Measurements from ENCODE around the gene SRGAP1. TPM values are rescaled to one million over a fixed set of nuclear protein-coding genes. Genes with fewer than 3 reads are reported as not detected.
"Not testable (repeated sequence)": the region's sequence is repeated elsewhere in the genome, so short reads cannot be mapped to it uniquely, and the experiment has no call there.

SRGAP1 gene
- total and polyA plus RNA-seq, 4 donors, result 13.9 to 17.3 (median 15.2) TPM

DNA sequence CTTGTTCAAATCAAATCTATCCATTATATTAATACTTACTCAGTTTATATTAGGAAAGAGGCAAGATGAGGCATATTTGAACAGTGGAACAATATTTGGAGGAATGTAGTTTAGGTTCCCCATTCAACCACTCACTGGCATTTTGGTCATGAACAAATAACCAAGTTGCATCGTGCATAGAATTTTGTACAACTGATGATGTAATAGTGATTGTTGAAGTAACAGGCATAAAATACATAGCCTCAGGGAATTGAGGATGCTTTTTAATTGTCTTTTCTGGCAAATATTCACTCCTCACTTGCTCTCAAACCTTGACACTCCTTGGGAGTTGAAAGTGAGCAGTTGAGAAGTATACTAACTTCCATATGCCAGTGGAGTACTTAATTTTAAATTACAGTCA, 175.2 kb downstream of the SRGAP1 start:
- H3K27me3 ChIP-seq (ENCODE audit: control insufficient read depth, insufficient read depth, low read length), result no peaks in the 10 kb centered on the region
- WGBS (ENCODE audit: insufficient coverage), result no CpG with 5 or more reads among the region's 1 CpG
- no peaks in the 10 kb centered on the region for H3K4me1 ChIP-seq (ENCODE audit: control insufficient read depth, insufficient read depth, low read length)
- no peak overlapping the region for H3K4me3 ChIP-seq (ENCODE audit: low read depth, low read length)
- H3K9me3 ChIP-seq (ENCODE audit: control insufficient read depth, insufficient read depth, low read length), result no peaks in the 10 kb centered on the region
- H3K27ac ChIP-seq (ENCODE audit: low read depth, low read length), result no peak overlapping the region
- DNase-seq (ENCODE audit: low read depth in 4 of 6, low spot score in 6 of 6), result no peak
- H3K36me3 ChIP-seq (ENCODE audit: control insufficient read depth, insufficient read depth, low read length), result no peaks in the 10 kb centered on the region

DNA sequence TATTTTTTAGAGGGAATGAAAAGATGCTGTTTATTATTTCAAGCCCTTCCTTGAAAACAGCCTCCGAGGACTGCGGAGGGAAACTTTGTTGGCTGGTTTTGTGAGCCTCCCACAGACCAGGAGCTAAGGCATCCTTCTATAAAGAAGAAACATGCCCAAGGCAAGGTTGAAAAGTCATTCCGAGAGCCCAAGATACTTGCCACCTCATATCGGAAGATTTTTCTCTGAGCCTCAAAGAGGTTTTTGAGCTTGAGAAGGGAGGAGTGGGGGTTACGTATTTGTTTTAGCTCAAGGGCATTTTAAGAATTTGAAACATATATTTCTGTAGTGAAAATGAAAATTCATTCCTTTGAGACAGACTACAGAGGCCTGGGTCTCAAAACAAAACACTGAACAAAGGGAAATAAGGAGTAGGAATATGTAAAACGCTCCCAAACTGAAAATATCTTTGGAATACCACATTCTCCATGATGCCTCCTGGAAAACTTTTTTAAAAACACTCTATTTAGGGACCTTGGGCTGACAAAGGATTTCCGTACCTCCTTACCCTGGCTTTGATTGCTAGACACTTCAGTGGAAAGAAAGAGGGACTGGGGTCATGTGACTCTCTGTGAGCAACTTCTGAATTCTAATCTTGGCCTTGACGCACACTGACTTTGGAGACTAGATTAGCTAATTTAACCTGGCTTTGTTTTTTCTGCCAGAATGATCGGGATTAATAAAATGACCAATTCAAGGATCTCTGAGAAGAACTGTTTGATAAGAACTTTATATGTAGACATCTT, 180.9 kb downstream of the SRGAP1 start:
- no peaks in the 10 kb centered on the region for H3K9me3 ChIP-seq (ENCODE audit: control insufficient read depth, insufficient read depth, low read length)
- 100% methylated on average over 3 of the region's 9 CpGs for WGBS (ENCODE audit: insufficient coverage)
- no peak overlapping the region for H3K27ac ChIP-seq (ENCODE audit: low read depth, low read length)
- no peak overlapping the region for H3K4me3 ChIP-seq (ENCODE audit: low read depth, low read length)
- H3K27me3 ChIP-seq (ENCODE audit: control insufficient read depth, insufficient read depth, low read length), result no peaks in the 10 kb centered on the region
- H3K4me1 ChIP-seq (ENCODE audit: control insufficient read depth, insufficient read depth, low read length), result no peaks in the 10 kb centered on the region
- DNase-seq (ENCODE audit: low read depth in 4 of 6, low spot score in 6 of 6), result no peak
- H3K36me3 ChIP-seq (ENCODE audit: control insufficient read depth, insufficient read depth, low read length), result no peaks in the 10 kb centered on the region

- Histone ChIP-seq H3K4me1 (ENCODE audit: control insufficient read depth, insufficient read depth, low read length) (no peaks in the 10 kb centered on the region), H3K9me3 (ENCODE audit: control insufficient read depth, insufficient read depth, low read length) (peaks cover 7% of the 10 kb centered on the region), H3K27ac (ENCODE audit: low read depth, low read length) (no peak overlapping the region), H3K4me3 (ENCODE audit: low read depth, low read length) (no peak overlapping the region), H3K36me3 (ENCODE audit: control insufficient read depth, insufficient read depth, low read length) (no peaks in the 10 kb centered on the region), H3K27me3 (ENCODE audit: control insufficient read depth, insufficient read depth, low read length) (no peaks in the 10 kb centered on the region)
- no CpG with 5 or more reads among the region's 1 CpG for whole genome bisulfite sequencing (ENCODE audit: insufficient coverage)
- peak in 1 of 6 donors; percentile 9 for DNase-seq (ENCODE audit: low read depth in 4 of 6, low spot score in 6 of 6)
Measured at GRCh38 chr12:64027311-64027710, 182.8 kb downstream of the SRGAP1 start.

GRCh38 chr12:64028541-64028940, 184.0 kb downstream of the SRGAP1 start:
- H3K4me1 ChIP-seq (ENCODE audit: control insufficient read depth, insufficient read depth, low read length), result no peaks in the 10 kb centered on the region
- no CpG with 5 or more reads among the region's 5 CpGs for WGBS (ENCODE audit: insufficient coverage)
- no peak overlapping the region for H3K27ac ChIP-seq (ENCODE audit: low read depth, low read length)
- H3K9me3 ChIP-seq (ENCODE audit: control insufficient read depth, insufficient read depth, low read length), result peaks cover 7% of the 10 kb centered on the region
- no peak overlapping the region for H3K4me3 ChIP-seq (ENCODE audit: low read depth, low read length)
- no peaks in the 10 kb centered on the region for H3K27me3 ChIP-seq (ENCODE audit: control insufficient read depth, insufficient read depth, low read length)
- H3K36me3 ChIP-seq (ENCODE audit: control insufficient read depth, insufficient read depth, low read length), result no peaks in the 10 kb centered on the region
- DNase-seq (ENCODE audit: low read depth in 4 of 6, low spot score in 6 of 6), result no peak

GRCh38 chr12:64029013-64029857, 184.7 kb downstream of the SRGAP1 start:
- no peak overlapping the region for H3K27ac ChIP-seq (ENCODE audit: low read depth, low read length)
- 98% methylated on average over 8 of the region's 13 CpGs for WGBS (ENCODE audit: insufficient coverage)
- DNase-seq (ENCODE audit: low read depth in 4 of 6, low spot score in 6 of 6), result no peak

GRCh38 chr12:64030155-64030554, 185.7 kb downstream of the SRGAP1 start:
- Histone ChIP-seq H3K27ac (ENCODE audit: low read depth, low read length) (no peak overlapping the region), H3K36me3 (ENCODE audit: control insufficient read depth, insufficient read depth, low read length) (no peaks in the 10 kb centered on the region), H3K9me3 (ENCODE audit: control insufficient read depth, insufficient read depth, low read length) (peaks cover 7% of the 10 kb centered on the region), H3K27me3 (ENCODE audit: control insufficient read depth, insufficient read depth, low read length) (no peaks in the 10 kb centered on the region), H3K4me3 (ENCODE audit: low read depth, low read length) (no peak overlapping the region), H3K4me1 (ENCODE audit: control insufficient read depth, insufficient read depth, low read length) (no peaks in the 10 kb centered on the region)
- no peak for DNase-seq (ENCODE audit: low read depth in 4 of 6, low spot score in 6 of 6)

More at GRCh38 chr12:64029013-64029857, 184.7 kb downstream of the SRGAP1 start:
- H3K36me3 ChIP-seq (ENCODE audit: control insufficient read depth, insufficient read depth, low read length), result no peaks in the 10 kb centered on the region
- H3K4me3 ChIP-seq (ENCODE audit: low read depth, low read length), result no peak overlapping the region
- H3K9me3 ChIP-seq (ENCODE audit: control insufficient read depth, insufficient read depth, low read length), result peaks cover 7% of the 10 kb centered on the region
- H3K27me3 ChIP-seq (ENCODE audit: control insufficient read depth, insufficient read depth, low read length), result no peaks in the 10 kb centered on the region
- no peaks in the 10 kb centered on the region for H3K4me1 ChIP-seq (ENCODE audit: control insufficient read depth, insufficient read depth, low read length)

- H3K36me3 ChIP-seq (ENCODE audit: control insufficient read depth, insufficient read depth, low read length); H3K27me3 ChIP-seq (ENCODE audit: control insufficient read depth, insufficient read depth, low read length); H3K27ac ChIP-seq (ENCODE audit: low read depth, low read length); H3K4me1 ChIP-seq (ENCODE audit: control insufficient read depth, insufficient read depth, low read length); H3K9me3 ChIP-seq (ENCODE audit: control insufficient read depth, insufficient read depth, low read length); H3K4me3 ChIP-seq (ENCODE audit: low read depth, low read length); DNase-seq (ENCODE audit: low read depth in 4 of 6, low spot score in 6 of 6): not testable (repeated sequence)
- WGBS (ENCODE audit: insufficient coverage), result 83% methylated on average over 1 of the region's 2 CpGs
Measured at GRCh38 chr12:64034056-64034455, 189.6 kb downstream of the SRGAP1 start.

DNA sequence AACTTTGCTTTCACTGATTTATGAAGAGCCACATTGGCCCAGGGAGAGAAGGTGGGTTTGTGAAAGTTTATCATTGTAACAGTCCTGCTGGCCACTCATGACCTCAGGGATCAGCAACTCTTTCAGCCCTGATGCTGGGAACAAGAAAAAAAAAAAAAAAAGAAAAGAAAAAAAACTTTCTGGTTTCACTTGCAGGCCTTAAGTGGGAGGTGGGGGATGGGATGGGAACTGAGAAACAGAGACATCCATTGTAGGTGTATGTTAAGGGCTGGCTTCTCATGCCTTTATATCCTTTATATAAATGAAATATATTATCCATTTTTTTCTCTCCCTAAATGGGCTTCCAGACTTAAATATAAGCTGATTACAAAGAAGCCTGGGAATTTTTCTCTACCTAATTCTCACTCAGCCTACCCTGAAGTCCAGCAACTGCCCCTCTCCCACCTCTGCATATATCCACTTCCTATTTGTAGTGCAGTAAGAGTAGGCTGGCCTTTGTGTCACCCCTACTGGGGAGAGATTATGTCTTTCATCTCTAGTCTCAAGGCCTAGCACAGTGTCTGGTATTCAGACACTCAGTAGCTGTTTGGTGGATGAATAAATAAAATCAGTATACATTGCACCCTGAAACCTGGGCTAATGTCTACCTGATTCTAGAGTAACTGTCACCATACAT, 190.5 kb downstream of the SRGAP1 start:
- Histone ChIP-seq H3K27ac (ENCODE audit: low read depth, low read length) (no peak overlapping the region), H3K4me1 (ENCODE audit: control insufficient read depth, insufficient read depth, low read length) (no peaks in the 10 kb centered on the region), H3K4me3 (ENCODE audit: low read depth, low read length) (no peak overlapping the region), H3K9me3 (ENCODE audit: control insufficient read depth, insufficient read depth, low read length) (peaks cover 7% of the 10 kb centered on the region), H3K27me3 (ENCODE audit: control insufficient read depth, insufficient read depth, low read length) (no peaks in the 10 kb centered on the region), H3K36me3 (ENCODE audit: control insufficient read depth, insufficient read depth, low read length) (no peaks in the 10 kb centered on the region)
- no peak for DNase-seq (ENCODE audit: low read depth in 4 of 6, low spot score in 6 of 6)

- WGBS (ENCODE audit: insufficient coverage), result no CpG with 5 or more reads among the region's 1 CpG
- no peaks in the 10 kb centered on the region for H3K27me3 ChIP-seq (ENCODE audit: control insufficient read depth, insufficient read depth, low read length)
- DNase-seq (ENCODE audit: low read depth in 4 of 6, low spot score in 6 of 6), result no peak
- H3K36me3 ChIP-seq (ENCODE audit: control insufficient read depth, insufficient read depth, low read length), result no peaks in the 10 kb centered on the region
- H3K27ac ChIP-seq (ENCODE audit: low read depth, low read length), result no peak overlapping the region
- H3K9me3 ChIP-seq (ENCODE audit: control insufficient read depth, insufficient read depth, low read length), result peaks cover 7% of the 10 kb centered on the region
- H3K4me1 ChIP-seq (ENCODE audit: control insufficient read depth, insufficient read depth, low read length), result no peaks in the 10 kb centered on the region
- no peak overlapping the region for H3K4me3 ChIP-seq (ENCODE audit: low read depth, low read length)
Measured at GRCh38 chr12:64036414-64036813, 191.9 kb downstream of the SRGAP1 start.

Measured in spinal cord (tissue), 10 donors.